ENCODE measurements around the gene MRPL33. TPM values are rescaled to one million over a fixed set of nuclear protein-coding genes. Genes with fewer than 3 reads are reported as not detected.

Gene MRPL33
- total and polyA plus RNA-seq, 2 of the 13 experiments (the other 11 are each of a cell fraction or from before 2014, with no cell fraction given): 69.7 to 218 TPM

DNA sequence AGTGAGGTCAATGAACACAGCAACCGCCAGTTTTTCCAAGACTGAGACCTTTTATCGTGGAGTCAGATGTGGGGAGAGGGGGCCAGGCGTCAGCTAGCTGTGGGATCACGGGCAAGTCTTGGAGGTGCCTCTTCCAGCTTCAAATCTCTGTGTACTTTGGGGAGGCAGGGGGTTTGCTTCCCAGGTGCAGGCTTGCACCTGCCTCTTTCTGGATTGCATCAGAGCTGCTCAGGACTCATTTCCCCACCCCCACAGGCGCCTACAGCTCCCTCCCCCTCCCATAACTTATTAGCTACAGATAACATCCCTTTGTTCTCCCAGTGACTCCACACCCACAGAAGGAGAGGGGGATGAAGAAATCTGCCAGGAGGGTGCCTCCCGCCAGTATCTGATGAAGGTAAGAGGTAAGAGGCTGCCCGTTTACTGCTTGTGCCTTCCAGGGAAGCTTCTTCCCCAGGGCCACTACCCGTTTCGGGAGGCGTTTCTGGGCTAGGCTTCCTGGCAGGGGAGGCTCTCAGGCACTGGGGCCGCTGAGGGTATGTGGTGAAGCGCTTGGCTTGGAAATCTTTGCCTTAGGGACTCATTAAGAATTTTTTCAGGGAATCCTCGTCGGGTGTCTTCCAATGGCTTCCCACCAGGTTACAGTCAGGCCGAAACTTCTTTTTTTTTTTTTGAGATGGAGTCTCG lies 18.8 kb upstream of the MRPL33 start (continued):
- TF ChIP-seq, protein P1, sequence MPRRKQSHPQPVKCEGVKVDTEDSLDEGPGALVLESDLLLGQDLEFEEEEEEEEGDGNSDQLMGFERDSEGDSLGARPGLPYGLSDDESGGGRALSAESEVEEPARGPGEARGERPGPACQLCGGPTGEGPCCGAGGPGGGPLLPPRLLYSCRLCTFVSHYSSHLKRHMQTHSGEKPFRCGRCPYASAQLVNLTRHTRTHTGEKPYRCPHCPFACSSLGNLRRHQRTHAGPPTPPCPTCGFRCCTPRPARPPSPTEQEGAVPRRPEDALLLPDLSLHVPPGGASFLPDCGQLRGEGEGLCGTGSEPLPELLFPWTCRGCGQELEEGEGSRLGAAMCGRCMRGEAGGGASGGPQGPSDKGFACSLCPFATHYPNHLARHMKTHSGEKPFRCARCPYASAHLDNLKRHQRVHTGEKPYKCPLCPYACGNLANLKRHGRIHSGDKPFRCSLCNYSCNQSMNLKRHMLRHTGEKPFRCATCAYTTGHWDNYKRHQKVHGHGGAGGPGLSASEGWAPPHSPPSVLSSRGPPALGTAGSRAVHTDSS (CRISPR knock-in tag; conservative IDR thresholded peaks at IDR 0.05): no peak
- peak; percentile 60; the same call in 1 of the 2 replicates for TF ChIP-seq BRD4 (CRISPR knock-in tag; IDR thresholded peaks at IDR 0.05)
- no peak for TF ChIP-seq IKZF1 (IDR thresholded peaks at IDR 0.05)
- TF ChIP-seq HDAC1 (CRISPR knock-in tag; IDR thresholded peaks at IDR 0.05): peak; percentile 25; the same call in 1 of the 2 replicates
- TF ChIP-seq ATF6 (CRISPR knock-in tag; conservative IDR thresholded peaks at IDR 0.05): no peak
- TF ChIP-seq SNAI1 (CRISPR knock-in tag; IDR thresholded peaks at IDR 0.05; ENCODE audit: borderline replicate concordance): peak; percentile 62
- TF ChIP-seq, protein P2, sequence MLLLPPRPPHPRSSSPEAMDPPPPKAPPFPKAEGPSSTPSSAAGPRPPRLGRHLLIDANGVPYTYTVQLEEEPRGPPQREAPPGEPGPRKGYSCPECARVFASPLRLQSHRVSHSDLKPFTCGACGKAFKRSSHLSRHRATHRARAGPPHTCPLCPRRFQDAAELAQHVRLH (CRISPR knock-in tag; IDR thresholded peaks at IDR 0.05; ENCODE audit: borderline replicate concordance, low read depth): no peak
- TF ChIP-seq NCOA5 (CRISPR knock-in tag; IDR thresholded peaks at IDR 0.05): no peak
- TF ChIP-seq RNF219 (CRISPR knock-in tag; IDR thresholded peaks at IDR 0.05): no peak
- TF ChIP-seq ZNF616 (CRISPR knock-in tag; IDR thresholded peaks at IDR 0.05; ENCODE audit: low read depth): no peak
- TF ChIP-seq ZNF629 (CRISPR knock-in tag; conservative IDR thresholded peaks at IDR 0.05): no peak
- TF ChIP-seq, protein P3, sequence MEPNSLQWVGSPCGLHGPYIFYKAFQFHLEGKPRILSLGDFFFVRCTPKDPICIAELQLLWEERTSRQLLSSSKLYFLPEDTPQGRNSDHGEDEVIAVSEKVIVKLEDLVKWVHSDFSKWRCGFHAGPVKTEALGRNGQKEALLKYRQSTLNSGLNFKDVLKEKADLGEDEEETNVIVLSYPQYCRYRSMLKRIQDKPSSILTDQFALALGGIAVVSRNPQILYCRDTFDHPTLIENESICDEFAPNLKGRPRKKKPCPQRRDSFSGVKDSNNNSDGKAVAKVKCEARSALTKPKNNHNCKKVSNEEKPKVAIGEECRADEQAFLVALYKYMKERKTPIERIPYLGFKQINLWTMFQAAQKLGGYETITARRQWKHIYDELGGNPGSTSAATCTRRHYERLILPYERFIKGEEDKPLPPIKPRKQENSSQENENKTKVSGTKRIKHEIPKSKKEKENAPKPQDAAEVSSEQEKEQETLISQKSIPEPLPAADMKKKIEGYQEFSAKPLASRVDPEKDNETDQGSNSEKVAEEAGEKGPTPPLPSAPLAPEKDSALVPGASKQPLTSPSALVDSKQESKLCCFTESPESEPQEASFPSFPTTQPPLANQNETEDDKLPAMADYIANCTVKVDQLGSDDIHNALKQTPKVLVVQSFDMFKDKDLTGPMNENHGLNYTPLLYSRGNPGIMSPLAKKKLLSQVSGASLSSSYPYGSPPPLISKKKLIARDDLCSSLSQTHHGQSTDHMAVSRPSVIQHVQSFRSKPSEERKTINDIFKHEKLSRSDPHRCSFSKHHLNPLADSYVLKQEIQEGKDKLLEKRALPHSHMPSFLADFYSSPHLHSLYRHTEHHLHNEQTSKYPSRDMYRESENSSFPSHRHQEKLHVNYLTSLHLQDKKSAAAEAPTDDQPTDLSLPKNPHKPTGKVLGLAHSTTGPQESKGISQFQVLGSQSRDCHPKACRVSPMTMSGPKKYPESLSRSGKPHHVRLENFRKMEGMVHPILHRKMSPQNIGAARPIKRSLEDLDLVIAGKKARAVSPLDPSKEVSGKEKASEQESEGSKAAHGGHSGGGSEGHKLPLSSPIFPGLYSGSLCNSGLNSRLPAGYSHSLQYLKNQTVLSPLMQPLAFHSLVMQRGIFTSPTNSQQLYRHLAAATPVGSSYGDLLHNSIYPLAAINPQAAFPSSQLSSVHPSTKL (CRISPR knock-in tag; IDR thresholded peaks at IDR 0.05): peak; percentile 37; the same call in 1 of the 2 replicates
- TF ChIP-seq BHLHE40 (IDR thresholded peaks at IDR 0.05; ENCODE audit: low read length): no peak
- no peak for TF ChIP-seq ATF5 (CRISPR knock-in tag; IDR thresholded peaks at IDR 0.05; ENCODE audit: low read depth)
- 0 out of 2 replicates have a peak, but pooled peaks have one; percentile 44 for TF ChIP-seq ZNF256 (CRISPR knock-in tag; conservative IDR thresholded peaks at IDR 0.05)
- TF ChIP-seq ZC3H4 (CRISPR knock-in tag; IDR thresholded peaks at IDR 0.05; ENCODE audit: borderline replicate concordance): no peak; the same call in 1 of the 2 replicates
- no peak for TF ChIP-seq IRF9 (CRISPR knock-in tag; IDR thresholded peaks at IDR 0.05; ENCODE audit: borderline replicate concordance)
